ENCODE results near the gene DNAJB14.
"Not testable (repeated sequence)": the region's sequence is repeated elsewhere in the genome, so short reads cannot be mapped to it uniquely, and the experiment has no call there.

Gene DNAJB14

GRCh38 chr4:99960648-99961047, 14.2 kb upstream of the DNAJB14 start:
- Histone ChIP-seq H4K20me1 (ENCODE audit: insufficient read depth, low read length, poor library complexity, severe bottlenecking) (no peaks in the 10 kb centered on the region), H3K27me3 (ENCODE audit: insufficient read depth, low read length, poor library complexity, severe bottlenecking) (no peaks in the 10 kb centered on the region), H2AFZ (ENCODE audit: low read length) (no peak overlapping the region), H3F3A (ENCODE audit: low read depth) (no peaks in the 10 kb centered on the region), H3K79me2 (ENCODE audit: insufficient read depth, low read length) (no peaks in the 10 kb centered on the region), H3K4me2 (ENCODE audit: low read depth, low read length, poor library complexity, severe bottlenecking) (no peak overlapping the region), H3K4me3 (ENCODE audit: low read length, poor library complexity, severe bottlenecking) (no peak overlapping the region), H3K9me3 (ENCODE audit: insufficient read depth, low read depth, low read length) (no peaks in the 10 kb centered on the region), H3K9ac (ENCODE audit: low read depth, low read length, poor library complexity, severe bottlenecking) (no peak overlapping the region), H3K36me3 (ENCODE audit: insufficient read depth, low read length) (no peaks in the 10 kb centered on the region), H3K9me2 (replicated peaks; ENCODE audit: low read depth, low read length) (no peaks in the 10 kb centered on the region), H3K4me1 (ENCODE audit: insufficient read depth, low read length, poor library complexity, severe bottlenecking) (peaks cover 14% of the 10 kb centered on the region)
- TF ChIP-seq EZH2phosphoT487 (IDR thresholded peaks at IDR 0.05; ENCODE audit: borderline replicate concordance), result no peak
- TF ChIP-seq, protein P1, sequence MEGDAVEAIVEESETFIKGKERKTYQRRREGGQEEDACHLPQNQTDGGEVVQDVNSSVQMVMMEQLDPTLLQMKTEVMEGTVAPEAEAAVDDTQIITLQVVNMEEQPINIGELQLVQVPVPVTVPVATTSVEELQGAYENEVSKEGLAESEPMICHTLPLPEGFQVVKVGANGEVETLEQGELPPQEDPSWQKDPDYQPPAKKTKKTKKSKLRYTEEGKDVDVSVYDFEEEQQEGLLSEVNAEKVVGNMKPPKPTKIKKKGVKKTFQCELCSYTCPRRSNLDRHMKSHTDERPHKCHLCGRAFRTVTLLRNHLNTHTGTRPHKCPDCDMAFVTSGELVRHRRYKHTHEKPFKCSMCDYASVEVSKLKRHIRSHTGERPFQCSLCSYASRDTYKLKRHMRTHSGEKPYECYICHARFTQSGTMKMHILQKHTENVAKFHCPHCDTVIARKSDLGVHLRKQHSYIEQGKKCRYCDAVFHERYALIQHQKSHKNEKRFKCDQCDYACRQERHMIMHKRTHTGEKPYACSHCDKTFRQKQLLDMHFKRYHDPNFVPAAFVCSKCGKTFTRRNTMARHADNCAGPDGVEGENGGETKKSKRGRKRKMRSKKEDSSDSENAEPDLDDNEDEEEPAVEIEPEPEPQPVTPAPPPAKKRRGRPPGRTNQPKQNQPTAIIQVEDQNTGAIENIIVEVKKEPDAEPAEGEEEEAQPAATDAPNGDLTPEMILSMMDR (conservative IDR thresholded peaks at IDR 0.05; ENCODE audit: low read length), result no peak

- H3K9me3 ChIP-seq (ENCODE audit: insufficient read depth, low read depth, low read length); H3K79me2 ChIP-seq (ENCODE audit: insufficient read depth, low read length); H2AFZ ChIP-seq (ENCODE audit: low read length); H3K4me1 ChIP-seq (ENCODE audit: insufficient read depth, low read length, poor library complexity, severe bottlenecking); H3K4me2 ChIP-seq (ENCODE audit: low read depth, low read length, poor library complexity, severe bottlenecking); H4K20me1 ChIP-seq (ENCODE audit: insufficient read depth, low read length, poor library complexity, severe bottlenecking); H3K36me3 ChIP-seq (ENCODE audit: insufficient read depth, low read length); H3K9ac ChIP-seq (ENCODE audit: low read depth, low read length, poor library complexity, severe bottlenecking); H3F3A ChIP-seq (ENCODE audit: low read depth); H3K27me3 ChIP-seq (ENCODE audit: insufficient read depth, low read length, poor library complexity, severe bottlenecking); H3K4me3 ChIP-seq (ENCODE audit: low read length, poor library complexity, severe bottlenecking); H3K9me2 ChIP-seq (replicated peaks; ENCODE audit: low read depth, low read length): not testable (repeated sequence)
Measured at GRCh38 chr4:99958207-99958606, 11.8 kb upstream of the DNAJB14 start.

DNA sequence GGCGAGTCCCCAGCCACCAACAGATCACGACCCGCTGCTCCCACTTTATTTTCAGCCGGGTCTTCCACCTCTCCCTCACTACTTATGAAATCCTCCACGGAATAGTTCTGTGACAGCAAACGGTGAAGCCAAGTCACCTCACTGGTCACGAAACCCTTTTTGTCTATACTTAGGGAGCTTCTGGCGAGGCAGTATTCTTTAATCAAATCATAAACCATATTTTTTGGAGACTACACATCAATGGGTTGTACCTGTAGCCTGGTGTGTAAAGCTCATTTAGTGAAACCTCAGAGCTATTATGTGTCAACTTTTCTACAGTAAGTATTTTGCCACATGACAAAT, 4.5 kb upstream of the DNAJB14 start:
- Histone ChIP-seq H3F3A (ENCODE audit: low read depth) (peaks cover 21% of the 10 kb centered on the region), H4K20me1 (ENCODE audit: insufficient read depth, low read length, poor library complexity, severe bottlenecking) (peaks cover 26% of the 10 kb centered on the region), H3K4me1 (ENCODE audit: insufficient read depth, low read length, poor library complexity, severe bottlenecking) (peaks cover 27% of the 10 kb centered on the region), H2AFZ (ENCODE audit: low read length) (peak overlapping the region; percentile 89), H3K4me2 (ENCODE audit: low read depth, low read length, poor library complexity, severe bottlenecking) (peak overlapping the region; percentile 99), H3K4me3 (ENCODE audit: low read length, poor library complexity, severe bottlenecking) (peak overlapping the region; percentile 96), H3K36me3 (ENCODE audit: insufficient read depth, low read length) (peaks cover 20% of the 10 kb centered on the region), H3K9ac (ENCODE audit: low read depth, low read length, poor library complexity, severe bottlenecking) (peak overlapping the region; percentile 82), H3K27me3 (ENCODE audit: insufficient read depth, low read length, poor library complexity, severe bottlenecking) (peaks cover 5% of the 10 kb centered on the region), H3K9me3 (ENCODE audit: insufficient read depth, low read depth, low read length) (no peaks in the 10 kb centered on the region), H3K9me2 (replicated peaks; ENCODE audit: low read depth, low read length) (no peaks in the 10 kb centered on the region), H3K79me2 (ENCODE audit: insufficient read depth, low read length) (peaks cover 42% of the 10 kb centered on the region)
- TF ChIP-seq, protein P1 (conservative IDR thresholded peaks at IDR 0.05; ENCODE audit: low read length), result no peak
- no peak for TF ChIP-seq EZH2phosphoT487 (IDR thresholded peaks at IDR 0.05; ENCODE audit: borderline replicate concordance)

Measured in Loucy (cell line).